HG02759 (cell line): ENCODE data around the gene ANO5.

Source experiments
- ATAC-seq: cut with Tn5 transposase; IDR thresholded peaks from one replicate; pipeline ENCODE4 v1.9.1; 2021; ENCODE audit warnings: mild to moderate bottlenecking, moderate library complexity; ENCODE audit not compliant: unreplicated experiment

ANO5 gene

DNA sequence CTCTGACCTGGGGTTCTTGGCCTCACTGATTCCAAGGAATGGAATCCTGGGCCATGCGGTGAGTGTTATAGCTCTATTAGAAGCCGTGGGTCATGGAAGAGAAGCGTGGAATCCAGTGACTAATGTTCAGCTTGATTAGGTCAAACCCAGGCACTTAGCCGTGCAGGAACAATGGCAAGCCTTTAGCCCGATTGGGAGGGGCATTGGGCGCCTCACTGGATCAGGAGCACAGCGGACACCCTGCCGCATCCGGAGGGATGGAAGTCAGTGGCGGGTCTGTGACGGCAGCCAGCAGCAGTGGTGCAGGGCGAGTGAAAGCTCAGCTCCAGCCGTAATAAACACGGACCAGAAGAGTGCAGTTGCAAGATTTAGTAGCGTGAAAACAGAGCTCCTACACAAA lies 124.8 kb downstream of the ANO5 start:
- no peak for ATAC-seq

- no peak for ATAC-seq
These were observed 138.9 kb downstream of the ANO5 start for GRCh38 chr11:22331771-22332170.
